IPS-NIHi7 (cell line): ENCODE results near the gene NUP62.
"Not testable (repeated sequence)": the region's sequence is repeated elsewhere in the genome, so short reads cannot be mapped to it uniquely, and the experiment has no call there.

Source experiments
- DNase-seq: peaks from one replicate; pipeline ENCODE4 v3.0.0; 2012; ENCODE audit warnings: mixed read lengths; ENCODE audit errors: extremely low spot score

Gene NUP62

DNA sequence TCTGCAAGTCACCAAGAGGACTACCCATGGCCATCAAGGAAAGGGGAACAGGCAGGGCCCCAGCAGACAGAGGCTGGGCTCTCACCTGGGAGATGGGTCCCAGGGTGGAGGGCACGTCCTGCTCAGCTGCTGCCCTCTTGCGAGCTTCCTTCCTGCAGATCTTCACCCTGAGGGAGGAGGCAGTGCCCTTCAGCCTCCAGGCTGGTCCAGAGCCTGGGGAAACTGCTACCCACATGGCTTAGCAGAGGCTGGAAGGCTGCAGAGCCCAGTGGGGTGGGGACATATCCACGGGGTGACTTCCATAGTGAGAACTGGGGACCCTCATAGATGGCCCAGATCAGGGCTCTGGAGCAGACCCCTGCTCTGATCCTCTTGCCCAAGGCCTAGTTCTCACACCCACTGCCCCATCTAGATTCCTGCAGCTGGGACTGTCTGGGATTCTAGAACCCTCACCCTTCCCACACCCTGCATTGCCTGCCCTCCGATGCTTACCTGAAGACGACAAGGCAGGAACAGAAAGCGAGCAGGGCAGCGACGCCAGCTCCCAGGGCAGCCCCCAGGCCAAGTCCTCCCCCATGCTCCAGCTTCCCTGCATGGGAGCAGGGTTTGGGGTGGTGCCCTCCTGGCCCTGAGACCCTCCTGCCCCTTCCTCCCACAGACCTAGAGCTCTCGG is 22.6 kb upstream of the NUP62 start:
- no peak for DNase-seq

DNA sequence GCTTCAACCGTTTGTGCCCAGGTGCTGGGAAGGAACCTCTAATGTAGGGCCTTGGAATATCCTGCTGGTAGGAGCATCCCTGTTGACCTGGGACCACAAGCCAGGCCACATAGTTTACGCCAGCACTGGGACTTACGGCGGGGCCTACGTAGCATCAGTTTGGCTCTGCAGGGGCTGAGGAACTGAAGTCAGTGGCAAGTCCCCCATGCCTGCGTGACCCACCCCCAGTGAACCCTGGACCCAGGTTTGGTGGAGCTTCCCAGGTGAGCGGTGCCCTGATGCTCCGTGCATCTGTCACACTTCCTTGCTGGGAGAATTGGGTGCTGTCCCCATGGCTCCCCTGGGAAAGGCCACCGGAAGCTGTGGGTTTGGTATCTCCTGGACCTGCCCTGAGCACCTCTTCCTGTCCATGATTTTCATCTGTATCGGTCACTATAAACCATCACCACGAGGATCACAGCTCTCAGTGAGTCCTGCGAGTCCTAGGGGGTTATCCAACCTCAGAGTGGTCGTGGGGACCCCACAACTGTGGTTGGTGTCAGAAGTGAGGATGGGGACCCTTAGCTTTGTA is 21.7 kb upstream of the NUP62 start:
- no peak for DNase-seq

DNA sequence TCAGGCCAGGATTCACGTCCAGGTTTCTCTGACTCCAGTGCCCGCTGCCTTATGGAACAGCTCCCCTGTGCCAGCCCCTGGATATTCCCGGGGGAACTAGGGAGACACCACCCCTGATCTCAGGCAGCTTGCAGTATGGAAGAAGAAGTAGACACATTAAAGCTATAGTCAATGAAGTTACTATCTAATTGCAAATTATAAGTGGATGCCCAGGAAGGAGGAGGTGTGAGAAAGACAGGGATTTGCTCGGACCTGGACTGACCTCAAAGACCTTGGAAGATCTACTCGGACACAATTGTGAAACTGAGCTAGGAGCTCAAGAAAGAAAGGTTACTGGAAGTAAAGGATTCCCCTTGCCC is 21.3 kb upstream of the NUP62 start:
- DNase-seq, result no peak

DNA sequence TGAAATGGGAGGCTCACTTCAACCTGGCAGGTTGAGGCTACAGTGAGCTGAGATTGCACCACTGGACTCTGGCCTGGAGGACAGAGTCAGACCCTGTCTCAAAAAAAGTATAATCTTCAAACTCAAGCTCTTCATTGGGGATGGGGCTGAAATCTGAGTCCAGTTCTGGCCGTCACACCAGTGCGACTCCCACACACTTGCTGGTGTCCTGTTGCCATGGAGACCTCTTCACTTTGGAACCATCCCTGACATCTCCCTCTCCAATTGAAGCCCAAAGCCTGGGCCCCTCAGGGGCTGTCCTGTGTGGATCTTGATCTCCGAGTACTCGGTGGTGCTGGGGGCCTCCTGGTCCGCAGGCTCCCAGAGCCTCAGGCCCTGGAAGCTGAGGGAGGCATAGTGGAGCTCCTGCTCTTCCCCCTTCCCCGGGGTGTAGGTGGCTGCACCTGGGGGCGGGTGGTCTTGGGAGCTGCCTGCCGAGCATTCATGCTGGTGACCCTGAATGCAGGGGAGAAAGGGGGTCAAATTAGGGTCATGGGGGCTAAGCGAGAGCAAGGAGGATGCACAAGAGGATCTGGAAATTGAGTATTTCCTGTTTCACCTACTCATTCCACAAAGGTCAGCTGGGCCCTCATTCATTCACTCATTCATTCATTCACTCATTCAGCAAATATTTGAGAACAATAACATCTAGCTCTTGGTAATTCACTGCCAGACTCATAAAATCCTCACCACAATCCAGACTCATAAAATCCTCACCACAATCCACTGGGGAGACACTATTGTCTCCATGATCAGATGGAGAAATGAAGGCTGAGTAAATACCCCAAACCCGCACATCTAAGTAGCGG is 20.7 kb upstream of the NUP62 start:
- no peak for DNase-seq

DNA sequence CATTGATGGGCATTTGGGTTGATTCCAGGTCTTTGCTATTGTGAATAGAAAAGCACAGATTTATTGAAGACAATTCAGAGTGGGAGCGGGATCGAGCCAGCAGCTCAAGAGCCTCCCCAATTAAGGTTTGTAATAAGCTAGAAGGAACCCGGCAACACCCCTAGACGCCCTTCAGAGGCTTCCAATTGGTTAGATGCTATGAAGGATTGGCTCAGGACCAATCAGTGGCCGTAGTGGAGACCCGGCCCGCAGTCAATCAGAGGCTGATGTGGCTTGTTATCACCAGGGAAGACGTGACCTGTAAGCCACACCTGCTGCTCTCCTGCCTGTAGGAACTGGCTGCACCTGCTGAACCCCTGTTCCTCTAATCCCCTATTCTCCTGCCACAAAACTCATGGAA is 17.1 kb upstream of the NUP62 start:
- no peak for DNase-seq

- not testable (repeated sequence) for DNase-seq
Observed at GRCh38 chr19:49944567-49944966, 15.3 kb upstream of the NUP62 start.

DNA sequence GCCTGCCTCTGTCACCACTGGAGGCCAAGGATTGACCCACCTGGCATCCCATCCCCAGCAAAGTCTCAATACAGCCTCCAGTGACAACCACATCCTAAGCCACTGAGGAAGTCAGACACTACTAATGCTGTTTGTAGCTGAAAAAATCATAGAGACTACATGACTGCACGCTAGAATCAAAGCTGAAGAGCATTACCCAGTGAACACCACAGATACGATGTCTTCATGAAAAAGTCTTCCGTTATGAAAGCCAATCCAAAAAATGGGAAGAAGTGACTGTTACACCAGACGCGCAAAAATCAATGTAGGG is 11.1 kb upstream of the NUP62 start:
- no peak for DNase-seq

DNA sequence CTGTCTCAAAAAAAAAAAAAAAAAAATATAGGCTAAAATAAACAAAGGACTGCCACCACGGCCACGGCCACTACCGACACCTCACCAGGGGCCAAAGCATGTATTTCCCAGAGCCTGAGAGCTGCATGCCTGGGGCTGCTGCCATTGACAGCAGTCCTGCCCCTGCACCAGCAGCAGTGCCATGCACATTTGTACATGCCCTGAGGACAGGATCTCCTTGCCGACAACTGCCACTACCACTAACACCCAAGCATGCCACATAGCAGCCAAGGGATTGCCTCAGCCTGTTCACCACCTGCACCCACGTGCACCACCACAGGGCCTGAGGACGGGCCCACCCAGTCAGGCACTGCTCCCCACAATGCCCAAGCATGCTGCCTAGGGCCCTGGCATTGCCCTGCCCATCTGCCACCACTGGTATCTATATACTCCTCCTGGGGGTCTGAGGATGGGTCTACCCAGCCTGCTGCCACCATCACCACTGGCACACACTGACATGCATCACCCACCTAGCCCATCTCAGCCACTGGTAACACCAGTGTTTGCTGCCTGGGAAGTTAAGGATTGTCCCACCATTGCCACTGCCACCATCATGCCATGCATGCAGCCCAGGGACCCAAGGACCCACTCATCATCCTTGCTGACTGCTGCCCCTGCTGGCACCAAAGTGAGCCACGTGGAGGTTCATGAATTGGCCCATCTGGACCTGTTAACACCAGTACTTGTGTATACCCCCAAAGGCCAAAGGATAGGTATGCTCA is 10.6 kb upstream of the NUP62 start:
- DNase-seq, result peak; percentile 5

- DNase-seq, result no peak
Observed at GRCh38 chr19:49938662-49939061, 9.4 kb upstream of the NUP62 start.

DNA sequence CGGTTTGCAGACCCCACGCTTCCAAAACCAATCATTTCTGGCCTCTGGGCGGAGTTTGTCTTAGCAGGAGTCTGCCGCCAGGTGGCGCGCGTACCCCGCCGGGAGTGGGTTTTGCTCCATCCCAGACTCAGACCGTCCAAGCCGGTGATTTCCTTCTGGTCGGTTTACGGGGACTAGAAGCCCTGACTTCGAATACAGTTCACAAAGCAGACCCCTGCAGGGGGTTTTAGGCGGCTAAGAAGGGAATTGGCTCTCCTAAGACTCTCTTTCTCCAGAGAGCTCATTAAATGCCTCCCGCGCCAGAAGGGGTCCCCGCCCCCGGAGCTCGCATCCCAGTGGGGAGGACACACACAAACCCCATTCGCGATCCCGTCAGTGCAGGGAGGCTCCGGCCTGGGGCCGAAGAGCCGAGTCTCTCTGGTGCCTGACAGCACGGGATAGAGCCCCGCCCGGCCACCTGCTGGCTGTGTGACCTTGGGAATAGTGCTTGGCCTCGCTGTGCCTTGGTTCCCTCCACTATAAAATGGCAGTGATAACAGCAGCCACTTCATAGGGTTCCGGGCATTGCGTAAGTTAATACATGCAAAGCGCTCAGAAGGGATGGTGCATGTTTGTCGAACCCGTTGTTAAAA is 8.6 kb upstream of the NUP62 start:
- DNase-seq, result peak; percentile 87

- no peak for DNase-seq
Observed at GRCh38 chr19:49936549-49936948, 7.2 kb upstream of the NUP62 start.

DNA sequence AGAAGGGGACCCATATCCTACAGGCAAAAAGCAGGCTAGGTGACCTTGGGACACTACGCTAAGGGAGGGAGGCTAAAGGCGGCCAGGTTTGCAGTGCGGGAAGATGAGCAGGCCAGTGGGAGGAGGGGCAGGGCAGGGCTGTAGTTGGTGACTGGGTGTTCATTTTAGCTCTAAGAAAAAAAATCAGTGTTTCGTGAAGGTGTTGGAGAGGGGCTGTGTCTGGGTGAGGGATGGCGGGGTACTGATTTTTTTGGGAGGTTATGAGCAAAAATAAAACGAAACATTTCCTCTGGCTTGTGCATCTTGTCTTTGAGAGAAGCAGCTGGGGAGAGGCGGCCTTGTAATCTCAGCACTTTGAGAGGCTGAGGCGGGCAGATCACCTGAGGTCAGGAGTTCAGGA is 4.3 kb upstream of the NUP62 start:
- DNase-seq, result no peak

GRCh38 chr19:49932731-49933131 is 3.4 kb upstream of the NUP62 start:
- no peak for DNase-seq

GRCh38 chr19:49932041-49932451 is 2.7 kb upstream of the NUP62 start:
- DNase-seq, result no peak

DNA sequence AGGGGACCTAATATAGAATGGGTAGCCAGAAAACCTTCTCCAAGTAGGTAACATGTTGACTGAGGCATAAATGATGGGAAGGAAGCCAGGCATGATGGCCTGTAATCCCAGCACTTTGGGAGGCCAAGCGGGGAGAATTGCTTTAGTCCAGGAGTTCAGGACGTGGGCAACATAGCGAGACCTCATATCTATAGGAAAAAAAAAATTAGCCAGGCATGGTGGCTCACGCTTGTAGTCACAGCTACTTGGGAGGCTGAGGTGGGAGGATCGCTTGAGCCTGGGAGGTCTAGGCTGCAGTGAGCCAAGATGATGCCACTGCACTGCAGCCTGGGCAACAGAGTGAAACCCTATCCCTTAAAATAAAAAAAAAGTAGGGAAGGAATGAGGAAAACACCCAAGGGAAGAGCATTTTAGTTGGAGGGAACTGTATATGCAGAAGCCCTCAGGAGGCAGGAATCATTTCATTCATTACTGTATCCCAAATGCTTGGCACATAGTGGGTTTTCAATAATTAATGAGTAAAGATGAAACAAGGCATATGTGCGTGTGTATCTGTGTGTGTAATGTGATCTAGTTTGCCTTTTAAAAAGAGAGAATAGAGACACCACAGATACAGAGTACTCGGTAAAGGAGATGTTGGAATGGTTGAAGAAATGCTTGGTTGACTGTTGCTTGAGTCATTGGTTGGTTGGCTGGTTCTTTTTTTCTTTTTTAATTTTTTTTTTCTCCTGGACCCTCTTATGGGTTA is 2.2 kb upstream of the NUP62 start:
- DNase-seq, result no peak

- DNase-seq, result peak; percentile 60
Observed at GRCh38 chr19:49930483-49931011, 1.2 kb upstream of the NUP62 start.

DNA sequence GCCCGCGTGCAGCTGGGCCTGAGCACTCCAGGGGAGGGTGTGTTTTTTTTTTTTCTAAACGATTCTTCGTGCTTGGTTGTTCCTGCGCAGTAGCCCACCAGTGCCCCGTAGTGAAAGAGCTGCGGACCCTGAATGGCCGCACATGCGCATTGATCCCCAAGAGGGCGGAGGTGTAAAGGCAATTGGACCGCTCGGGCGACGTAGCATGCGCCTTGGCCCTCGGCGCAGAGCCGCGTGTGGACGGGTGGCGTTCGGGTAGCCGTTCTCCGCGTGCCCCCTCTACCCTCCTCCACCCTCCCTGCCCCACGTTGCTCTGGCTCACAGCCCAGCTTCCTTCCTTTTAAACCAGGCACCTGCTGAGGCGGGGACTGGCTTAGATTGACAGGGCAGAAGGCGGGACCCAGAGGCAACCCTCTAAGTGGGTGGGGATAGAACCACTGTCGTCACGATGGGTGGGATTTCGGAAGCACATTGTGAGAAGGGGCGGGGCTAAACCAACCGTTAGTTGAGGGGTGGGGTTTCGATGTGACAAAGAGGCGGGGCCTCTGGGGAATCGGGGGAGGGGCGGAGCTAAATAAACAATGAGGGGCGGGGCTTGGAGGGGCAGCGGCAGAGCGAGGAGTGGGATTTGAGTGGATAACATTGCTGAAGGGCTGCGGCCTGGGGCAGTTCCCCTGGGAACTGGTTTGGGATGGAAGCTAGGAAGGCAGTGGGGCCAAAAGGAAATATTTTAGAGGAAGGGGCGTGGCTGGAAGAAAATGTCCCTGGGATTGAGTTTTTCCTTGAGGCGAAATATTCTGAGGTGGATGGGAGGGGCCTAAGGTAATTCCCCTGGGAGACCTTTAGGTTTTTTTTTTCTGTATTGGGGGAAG is 543 bp upstream of the NUP62 start:
- DNase-seq, result peak; percentile 94

GRCh38 chr19:49927526-49928264 is 1.6 kb downstream of the NUP62 start:
- no peak for DNase-seq

GRCh38 chr19:49926515-49926914 is 2.8 kb downstream of the NUP62 start:
- no peak for DNase-seq
